HFFc6 (cell line): ENCODE measurements around the gene BTBD17. TPM values are rescaled to one million over a fixed set of nuclear protein-coding genes. Genes with fewer than 3 reads are reported as not detected.

ENCODE experiments used
- DNase-seq: peaks from one replicate; pipeline ENCODE4 v3.0.0-alpha.2; 2018
- H3K27ac Mint-ChIP-seq: 2 replicates; pipeline ENCODE4 v1.8.0; 2020; ENCODE audit warnings: mild to moderate bottlenecking, mixed read lengths
- H3K27me3 Mint-ChIP-seq: 2 replicates; pipeline ENCODE4 v1.8.0; 2021; ENCODE audit warnings: mild to moderate bottlenecking, moderate library complexity, mixed read lengths; ENCODE audit not compliant: insufficient read depth
- H3K36me3 Mint-ChIP-seq: 2 replicates; pipeline ENCODE4 v1.8.0; 2021; ENCODE audit warnings: low read depth, mixed read lengths
- H3K4me1 Mint-ChIP-seq: 2 replicates; pipeline ENCODE4 v1.8.0; 2020; ENCODE audit warnings: low read depth, mixed read lengths
- H3K4me3 Mint-ChIP-seq: 2 replicates; pipeline ENCODE4 v1.8.0; 2020; ENCODE audit warnings: mild to moderate bottlenecking, moderate library complexity, mixed read lengths
- H3K9me3 Mint-ChIP-seq: 2 replicates; pipeline ENCODE4 v1.8.0; 2020; ENCODE audit warnings: mild to moderate bottlenecking, mixed read lengths
- CTCF ChIP-seq: fragments of 200-600 bp; sonication (generic); IDR thresholded peaks from 2 replicates; pipeline ENCODE4 v1.5.0; 2021; ENCODE audit warnings: antibody characterized with exemption, mild to moderate bottlenecking
- total RNA-seq, 6 experiments: library from RNA; stranded (reverse); fragmentation: NEBNext Ultra II Directional; extraction: Animal tissue kit (Norgen Biotek cat#: 25700); gene quantifications; 2 replicates in 1 of 6; 3 replicates in 5 of 6; pipeline ENCODE4 v1.2.3, GENCODE V29; 2021

The BTBD17 gene
- total RNA-seq, 6 experiments from 2014 or later = not detected

DNA sequence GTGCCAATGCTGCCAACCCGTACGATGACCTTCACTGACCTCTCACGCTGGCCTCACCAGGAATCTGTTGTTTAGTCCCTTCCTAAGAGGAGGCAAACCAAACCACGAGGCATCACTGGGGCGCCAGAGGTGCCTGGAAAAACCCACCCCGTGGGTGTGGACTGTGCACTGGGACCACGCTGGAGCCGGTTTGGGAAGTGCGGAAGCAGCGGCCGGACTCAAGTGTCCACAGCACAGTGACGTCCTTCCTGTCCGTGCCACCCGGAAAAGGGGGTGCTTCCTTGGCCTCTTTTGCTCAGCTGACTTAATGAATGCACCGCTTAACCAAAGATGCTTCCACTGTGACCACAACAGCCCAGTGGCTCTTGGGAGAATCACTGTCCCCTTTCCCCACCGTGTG, 44.6 kb downstream of the BTBD17 start:
- no peak for DNase-seq
- Mint-ChIP-seq H3K36me3 (no peaks in the 10 kb centered on the region; the same call in 1 of the 2 replicates), H3K9me3 (peaks cover 63% of the 10 kb centered on the region), H3K4me1 (no peaks in the 10 kb centered on the region), H3K4me3 (no peak overlapping the region), H3K27ac (no peak overlapping the region), H3K27me3 (no peaks in the 10 kb centered on the region; the same call in none of the 2 replicates)
- no peak for TF ChIP-seq CTCF

DNA sequence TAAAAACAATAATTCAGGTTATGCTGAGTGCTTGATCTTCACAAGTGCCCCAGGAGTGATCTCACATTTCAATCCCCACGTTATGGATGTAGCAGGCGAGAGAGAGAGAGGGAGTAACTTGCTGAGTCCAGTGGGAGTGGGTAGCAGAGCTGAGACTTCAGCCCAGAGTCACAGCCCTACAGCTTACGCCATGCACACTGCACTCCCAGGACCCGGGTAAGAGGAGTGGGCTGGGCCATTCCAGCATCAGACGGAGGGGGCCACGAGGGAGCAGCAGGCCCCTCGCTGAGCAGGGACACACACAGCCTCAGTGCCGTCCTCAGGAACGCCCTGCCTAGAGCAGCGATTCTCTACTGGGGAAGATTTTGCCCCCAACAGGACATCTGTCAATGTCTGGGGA, 45.4 kb downstream of the BTBD17 start:
- no peak for TF ChIP-seq CTCF
- H3K27me3 Mint-ChIP-seq = no peaks in the 10 kb centered on the region; the same call in none of the 2 replicates
- peaks cover 63% of the 10 kb centered on the region for H3K9me3 Mint-ChIP-seq
- H3K4me1 Mint-ChIP-seq = no peaks in the 10 kb centered on the region
- no peak for DNase-seq
- no peak overlapping the region for H3K27ac Mint-ChIP-seq
- no peak overlapping the region for H3K4me3 Mint-ChIP-seq
- H3K36me3 Mint-ChIP-seq = no peaks in the 10 kb centered on the region; the same call in 1 of the 2 replicates

DNA sequence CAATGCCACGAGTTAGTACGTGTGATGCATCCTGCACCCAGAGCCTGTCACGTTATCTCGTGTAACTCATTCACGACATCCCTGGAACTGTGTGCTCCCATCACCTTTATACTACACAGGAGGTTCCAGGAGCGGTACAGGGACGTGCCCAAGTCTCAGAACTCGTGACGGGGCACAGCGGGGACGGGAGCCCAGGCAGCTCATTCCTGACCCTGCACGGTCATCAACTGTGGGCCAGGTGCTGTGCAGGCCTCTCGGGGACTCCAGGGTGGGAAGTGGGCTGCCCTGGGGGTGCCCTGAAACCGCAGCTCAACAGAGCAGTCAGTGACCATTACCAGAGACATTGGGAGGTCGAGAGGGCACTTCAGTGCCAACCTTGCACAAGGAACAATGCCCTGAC, 46.8 kb downstream of the BTBD17 start:
- TF ChIP-seq CTCF = no peak
- Mint-ChIP-seq H3K4me3 (no peak overlapping the region), H3K36me3 (no peaks in the 10 kb centered on the region; the same call in 1 of the 2 replicates), H3K27me3 (no peaks in the 10 kb centered on the region; the same call in none of the 2 replicates), H3K27ac (no peak overlapping the region), H3K4me1 (no peaks in the 10 kb centered on the region), H3K9me3 (peaks cover 52% of the 10 kb centered on the region)
- no peak for DNase-seq

DNA sequence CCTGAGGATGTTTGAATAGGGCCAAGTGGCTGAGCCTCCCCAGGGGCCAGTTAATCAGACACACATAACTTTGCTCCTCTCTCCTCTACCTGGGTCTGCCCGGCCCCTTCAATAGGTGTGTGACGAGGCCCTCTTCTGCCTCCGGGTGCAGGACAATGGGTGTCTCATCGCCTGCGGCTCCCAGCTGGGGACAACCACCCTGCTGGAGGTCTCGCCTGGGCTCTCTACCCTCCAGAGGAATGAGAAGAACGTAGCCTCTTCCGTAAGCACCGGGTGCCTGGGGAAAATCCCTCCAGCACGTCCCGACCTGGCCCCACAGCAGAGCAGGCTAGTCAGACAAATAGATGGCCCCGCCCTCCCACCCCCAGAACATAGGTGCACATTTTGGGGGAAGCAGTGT, 51.8 kb downstream of the BTBD17 start:
- no peak for TF ChIP-seq CTCF
- no peaks in the 10 kb centered on the region for H3K36me3 Mint-ChIP-seq
- H3K4me1 Mint-ChIP-seq = no peaks in the 10 kb centered on the region
- H3K4me3 Mint-ChIP-seq = no peak overlapping the region
- H3K9me3 Mint-ChIP-seq = peaks cover 41% of the 10 kb centered on the region
- H3K27ac Mint-ChIP-seq = no peak overlapping the region
- no peaks in the 10 kb centered on the region; the same call in 1 of the 2 replicates for H3K27me3 Mint-ChIP-seq
- DNase-seq = no peak

DNA sequence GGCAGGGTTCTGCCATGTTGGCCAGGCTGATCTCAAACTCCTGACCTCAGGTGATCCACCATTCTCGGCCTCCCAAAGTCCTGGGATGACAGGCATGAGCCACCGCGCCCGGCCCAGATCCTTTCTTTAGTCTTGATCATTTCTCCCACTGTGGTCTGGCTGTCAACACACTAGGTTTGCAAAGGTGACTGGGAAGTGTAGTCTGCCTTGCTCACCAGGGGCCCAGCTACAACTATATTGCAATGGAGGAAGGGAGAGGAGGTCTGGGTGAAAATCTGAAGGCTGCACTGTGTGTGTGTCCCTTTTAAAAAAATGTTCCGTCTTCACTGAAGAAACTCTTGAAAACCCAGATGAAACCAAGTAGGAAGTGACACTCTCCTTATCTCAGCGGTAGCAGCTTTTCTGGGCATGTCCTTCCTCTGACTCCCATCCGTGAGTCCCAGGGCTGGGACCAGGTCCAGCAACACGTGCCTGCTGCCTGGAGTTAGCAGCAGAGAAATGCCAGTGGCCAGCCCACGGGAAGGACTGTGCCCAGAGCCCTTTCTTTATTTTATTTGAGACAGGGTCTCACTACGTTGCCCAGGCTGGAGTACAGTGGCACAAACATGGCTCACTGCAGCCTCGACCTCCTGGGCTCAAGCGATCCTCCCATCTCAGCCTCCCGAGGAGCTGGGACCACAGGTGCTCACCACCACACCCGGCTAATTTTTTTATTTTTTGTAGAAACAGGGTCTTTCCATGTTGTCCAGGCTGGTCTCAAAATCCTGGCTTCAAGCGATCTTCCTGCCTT, 53.5 kb downstream of the BTBD17 start:
- no peaks in the 10 kb centered on the region for H3K36me3 Mint-ChIP-seq
- H3K9me3 Mint-ChIP-seq = peaks cover 30% of the 10 kb centered on the region
- TF ChIP-seq CTCF = no peak
- no peaks in the 10 kb centered on the region for H3K4me1 Mint-ChIP-seq
- H3K27ac Mint-ChIP-seq = no peak overlapping the region
- DNase-seq = no peak
- no peaks in the 10 kb centered on the region for H3K27me3 Mint-ChIP-seq
- H3K4me3 Mint-ChIP-seq = no peak overlapping the region

Other genes with a start within 250 kb of the BTBD17 start
- gene RPL38, start 158.2 kb downstream of the BTBD17 start, total RNA-seq = 100 to 1,000 TPM; 660 to 867 (median 812) TPM
- 1 to 10 TPM; 1.2 to 2.7 (median 1.9) TPM for gene TTYH2, start 148.3 kb downstream of the BTBD17 start, total RNA-seq
- gene DNAI2, start 87.6 kb downstream of the BTBD17 start, total RNA-seq = not detected
- gene KIF19, start 35.6 kb downstream of the BTBD17 start, total RNA-seq = not detected
- gene GPR142, start 5.6 kb upstream of the BTBD17 start, total RNA-seq = not detected
- not detected for gene GPRC5C, start 70.2 kb upstream of the BTBD17 start, total RNA-seq
- gene CD300A, start 104.8 kb upstream of the BTBD17 start, total RNA-seq = not detected
- gene CD300LB, start 169.6 kb upstream of the BTBD17 start, total RNA-seq = not detected
- not detected for gene CD300C, start 184.2 kb upstream of the BTBD17 start, total RNA-seq
- not detected for gene CD300H, start 205.6 kb upstream of the BTBD17 start, total RNA-seq
- gene CD300LD, start 230.4 kb upstream of the BTBD17 start, total RNA-seq = not detected